Adrenal gland (tissue), 12 donors: ENCODE data around the gene HIC1. TPM values are rescaled to one million over a fixed set of nuclear protein-coding genes. Genes with fewer than 3 reads are reported as not detected.
A peak's percentile ranks its signal among the peaks of the same experiment; 100 is the strongest.

Source experiments
- DNase-seq, 7 donors: peaks; one replicate each; pipeline ENCODE4 v3.0.0-alpha.2; 2019 to 2020
- H3K27ac ChIP-seq, 5 donors: fragments of 200-600 bp; sonication (generic) in 4 of 5; 1 replicate in 3 of 5; 2 replicates in 2 of 5; pipeline versions ENCODE4 v1.5.1 to v1.8.0; 2016 to 2020; ENCODE audit warnings: mild to moderate bottlenecking in 1 of 5
- H3K27me3 ChIP-seq: fragments of 200-600 bp; 2 replicates; pipeline ENCODE4 v1.8.0; 2021
- H3K36me3 ChIP-seq, 2 donors: fragments of 200-600 bp; replicated peaks in 1 of 2; 1 replicate in 1 of 2; 2 replicates in 1 of 2; pipeline versions ENCODE4 v1.5.1 to v1.8.0; 2018 to 2022
- H3K4me1 ChIP-seq, 2 donors: fragments of 200-600 bp; replicated peaks in 1 of 2; 1 replicate in 1 of 2; 2 replicates in 1 of 2; pipeline versions ENCODE4 v1.5.1 to v1.8.0; 2018 to 2021
- H3K4me3 ChIP-seq, 4 donors: fragments of 200-600 bp; sonication (generic) in 3 of 4; one replicate each; pipeline ENCODE4 v1.5.1; 2016 to 2018
- H3K9me3 ChIP-seq, 3 donors: fragments of 200-600 bp; sonication (generic) in 1 of 3; replicated peaks in 1 of 3; 1 replicate in 2 of 3; 2 replicates in 1 of 3; pipeline versions ENCODE4 v1.5.1 to v1.8.0; 2016 to 2021
- CTCF ChIP-seq, 6 experiments: fragments of 450-650 bp in 4 of 6; fragments of 200-600 bp in 2 of 6; sonication (generic) in 1 of 6; IDR thresholded peaks; 1 replicate in 5 of 6; 2 replicates in 1 of 6; pipeline versions ENCODE4 v1.5.1 to v1.8.0; 2016 to 2021; ENCODE audit warnings: antibody characterized with exemption in 6 of 6, mild to moderate bottlenecking in 2 of 6, moderate library complexity in 1 of 6
- POLR2A ChIP-seq, 2 donors: fragments of 450-650 bp; IDR thresholded peaks; one replicate each; pipeline ENCODE4 v1.6.1; 2017; ENCODE audit warnings: antibody characterized with exemption in 2 of 2, mild to moderate bottlenecking in 2 of 2, moderate library complexity in 1 of 2
- WGBS, 4 donors: extraction: QIAGEN DNeasy Blood & Tissue Kit in 2 of 4; methylation state at CpG; one replicate each; pipeline versions ENCODE4 v1.1.5 to v1.1.7; 2013 to 2017; 5-methylcytosine and 5-hydroxymethylcytosine counted together
- intact Hi-C, 2 donors: fragments of 100-400 bp; cut with DNase I; formaldehyde crosslinking; loops; one replicate each; pipeline versions ENCODE4 v1.14.1 to v1.15.0; 2022 to 2023
- polyA plus RNA-seq, 3 donors: library from polyadenylated mRNA; stranded (reverse); fragments of 200-250 nt in 2 of 3; fragments of 350-450 nt in 1 of 3; fragmentation: Illumina TruSeq in 1 of 3; extraction: RNeasy Lipid Tissue Mini Kit (QIAGEN cat#74804) in 1 of 3; gene quantifications; one replicate each; pipeline ENCODE4 v1.2.3, GENCODE V29; 2013 to 2014
- total RNA-seq, 9 donors: library from RNA; depleted of rRNA in 4 of 9; stranded (reverse); fragments of >200 nt in 4 of 9; fragments of 120-200 nt in 1 of 9; fragmentation: NEBNext Ultra II Directional in 1 of 9; extraction: Animal tissue kit (Norgen Biotek cat#: 25700) in 1 of 9; gene quantifications; one replicate each; pipeline versions ENCODE4 v1.1.0 to v1.2.4, GENCODE V29; 2013 to 2023
- donor health status: healthy with polysubstance abuse.
- donor health status: Bipolar disorder and iron deficiency.
- donor health status: DM: yes; HTN: yes; CAD: no.
- donor health status: DM: no; HTN: no; CAD: no.
- donor health status: DM: no; HTN: no; CAD: no.
- donor health status: DM: yes; HTN: yes; CAD: no.

HIC1 gene
- total and polyA plus RNA-seq, 12 donors: 0.92 to 61.8 (median 23.9) TPM

- no peaks in the 10 kb centered on the region for H3K9me3 ChIP-seq
- DNase-seq: peak in 1 of 7 donors; percentile 60
- H3K4me1 ChIP-seq: peaks cover 0 to 24% of the 10 kb centered on the region in 2 donors
- H3K27ac ChIP-seq: peak overlapping the region in 4 of 5 donors; percentile 1 to 85 (median 42)
- no peak overlapping the region for H3K4me3 ChIP-seq
- peaks cover 0 to 40% of the 10 kb centered on the region in 2 donors for H3K36me3 ChIP-seq
- TF ChIP-seq POLR2A (IDR thresholded peaks at IDR 0.05): no peak
- no peak for TF ChIP-seq CTCF (IDR thresholded peaks at IDR 0.05)
- H3K27me3 ChIP-seq: no peaks in the 10 kb centered on the region
- intact Hi-C loops: no loop called here
- 51 to 59% (median 57%) methylated on average over 13 to 17 of the region's 17 CpGs for WGBS, 4 donors
Observed at GRCh38 chr17:2076087-2076984, 21.4 kb downstream of the HIC1 start.

- TF ChIP-seq CTCF (IDR thresholded peaks at IDR 0.05) (no peak), POLR2A (IDR thresholded peaks at IDR 0.05) (no peak)
- no peaks in the 10 kb centered on the region for H3K9me3 ChIP-seq
- 86 to 89% (median 87%) methylated on average over 4 to 8 of the region's 8 CpGs for WGBS, 4 donors
- H3K4me1 ChIP-seq: peaks cover 0 to 20% of the 10 kb centered on the region in 2 donors
- intact Hi-C loops: no loop called here
- no peak for DNase-seq
- H3K27me3 ChIP-seq: no peaks in the 10 kb centered on the region
- H3K4me3 ChIP-seq: no peak overlapping the region
- H3K36me3 ChIP-seq: peaks cover 0 to 44% of the 10 kb centered on the region in 2 donors
- H3K27ac ChIP-seq: peak overlapping the region in 3 of 5 donors; percentile 1 to 85 (median 76)
Observed at GRCh38 chr17:2077040-2077439, 22.1 kb downstream of the HIC1 start.

GRCh38 chr17:2081564-2081963, 26.7 kb downstream of the HIC1 start:
- Histone ChIP-seq H3K36me3 (peaks cover 0 to 44% of the 10 kb centered on the region in 2 donors), H3K27ac (peak overlapping the region in 2 of 5 donors; percentile 91 to 97), H3K9me3 (no peaks in the 10 kb centered on the region), H3K4me1 (peaks cover 31 to 50% of the 10 kb centered on the region in 2 donors), H3K4me3 (no peak overlapping the region), H3K27me3 (no peaks in the 10 kb centered on the region)
- TF ChIP-seq POLR2A (IDR thresholded peaks at IDR 0.05) (no peak), CTCF (IDR thresholded peaks at IDR 0.05) (no peak)
- intact Hi-C loops: no loop called here
- no peak for DNase-seq
- 86 to 91% (median 89%) methylated on average over 9 of the region's 9 CpGs for WGBS, 4 donors

- peaks cover 35 to 50% of the 10 kb centered on the region in 2 donors for H3K4me1 ChIP-seq
- no peak overlapping the region for H3K4me3 ChIP-seq
- peak overlapping the region in 3 of 5 donors; percentile 2 to 97 (median 91) for H3K27ac ChIP-seq
- H3K36me3 ChIP-seq: peaks cover 0 to 39% of the 10 kb centered on the region in 2 donors
- H3K27me3 ChIP-seq: no peaks in the 10 kb centered on the region
- H3K9me3 ChIP-seq: no peaks in the 10 kb centered on the region
- 75 to 84% (median 79%) methylated on average over 7 to 9 of the region's 9 CpGs for WGBS, 4 donors
- no peak for DNase-seq
- TF ChIP-seq POLR2A (IDR thresholded peaks at IDR 0.05) (no peak), CTCF (IDR thresholded peaks at IDR 0.05) (no peak)
- intact Hi-C loops: no loop called here
Observed at GRCh38 chr17:2082003-2082781, 27.3 kb downstream of the HIC1 start.
